Panc1 (cell line): ENCODE measurements around the gene TOM1. TPM values are rescaled to one million over a fixed set of nuclear protein-coding genes. Genes with fewer than 3 reads are reported as not detected.

Experiments
- ATAC-seq: fragments of 200-7000 bp; cut with Tn5 transposase; 2 replicates; pipeline ENCODE4 v1.9.1; 2020; ENCODE audit warnings: mild to moderate bottlenecking, moderate library complexity
- BruUV-seq: library from RNA; stranded (reverse); fragments of 400-500 nt; replicated peaks from 2 replicates; lab custom pipeline; 2021; lab: Mats Ljungman, UMichigan
- CTCF ChIA-PET: fragments of 300-600 bp; sonication (Branson Sonifier 250); formaldehyde crosslinking; loops from one replicate; lab custom pipeline; 2022; ENCODE audit warnings: antibody characterized with exemption; lab: Charles Lee
- POLR2A ChIA-PET: fragments of 300-600 bp; sonication (Branson Sonifier 250); formaldehyde crosslinking; loops from one replicate; lab custom pipeline; 2022; ENCODE audit warnings: antibody characterized with exemption; lab: Charles Lee
- DNase-seq: peaks from one replicate; pipeline ENCODE4 v3.0.0-alpha.2; 2010; ENCODE audit warnings: low read depth, low spot score
- H3K27ac ChIP-seq: 2 replicates; pipeline ENCODE4 v1.5.1; 2011; ENCODE audit warnings: mild to moderate bottlenecking, low read length, inconsistent platforms
- H3K27me3 ChIP-seq: fragments of 200-500 bp; sonication (Bioruptor generic); 2 replicates; pipeline ENCODE4 v1.6.0; 2014; ENCODE audit warnings: low read length, inconsistent platforms; ENCODE audit not compliant: control insufficient read depth, insufficient read depth
- H3K36me3 ChIP-seq: fragments of 200-500 bp; sonication (Bioruptor generic); 2 replicates; pipeline ENCODE4 v1.5.1; 2014; ENCODE audit warnings: inconsistent platforms, mild to moderate bottlenecking, low read length, moderate library complexity; ENCODE audit not compliant: control insufficient read depth, insufficient read depth
- H3K4me1 ChIP-seq: 2 replicates; pipeline ENCODE4 v1.5.1; 2011; ENCODE audit warnings: inconsistent platforms, mild to moderate bottlenecking, low read length, moderate library complexity; ENCODE audit not compliant: control insufficient read depth, insufficient read depth
- H3K4me3 ChIP-seq, 2 experiments: 2 replicates each; pipeline ENCODE4 v1.5.1; 2011 to 2012; ENCODE audit warnings: low read depth in 2 of 2, low read length in 2 of 2, mild to moderate bottlenecking in 2 of 2, inconsistent platforms in 1 of 2, moderate library complexity in 1 of 2
- H3K9me3 ChIP-seq: fragments of 200-500 bp; sonication (Bioruptor generic); 2 replicates; pipeline ENCODE4 v1.5.1; 2014; ENCODE audit warnings: low read depth, mild to moderate bottlenecking, inconsistent platforms, low read length, moderate library complexity; ENCODE audit not compliant: control insufficient read depth, insufficient read depth
- CTCF ChIP-seq: fragments of 450-650 bp; IDR thresholded peaks from 2 replicates; pipeline ENCODE4 v1.5.1; 2017; ENCODE audit warnings: mild to moderate bottlenecking
- POLR2AphosphoS5 ChIP-seq: IDR thresholded peaks from 2 replicates; pipeline ENCODE4 v1.6.1; 2012; ENCODE audit warnings: mild to moderate bottlenecking, low read depth, low read length, moderate library complexity
- REST ChIP-seq, 2 experiments: IDR thresholded peaks; 2 replicates each; pipeline ENCODE4 v1.6.1; 2011 to 2012; ENCODE audit warnings: low read depth in 2 of 2, control low read depth in 1 of 2, low read length in 1 of 2, mild to moderate bottlenecking in 1 of 2, moderate library complexity in 1 of 2; ENCODE audit not compliant: insufficient read depth in 1 of 2
- SIN3A ChIP-seq: IDR thresholded peaks from 2 replicates; pipeline ENCODE4 v1.6.1; 2012; ENCODE audit warnings: low read depth, mild to moderate bottlenecking, low read length, moderate library complexity, borderline replicate concordance; ENCODE audit not compliant: insufficient read depth
- TCF7L2 ChIP-seq: IDR thresholded peaks from 2 replicates; pipeline ENCODE4 v1.6.1; 2011; ENCODE audit warnings: mild to moderate bottlenecking, low read depth, low read length, inconsistent platforms
- in situ Hi-C: cut with HindIII; loops from 2 replicates; pipeline ENCODE4 v1.10.0; 2016; ENCODE audit warnings: low sequenced_read_pairs, low pct_unique_long_range_greater_than_20kb
- intact Hi-C: fragments of 100-400 bp; cut with micrococcal nuclease; formaldehyde crosslinking; loops from one replicate; pipeline ENCODE4 v1.10.0; 2022; ENCODE audit not compliant: unreplicated experiment
- total RNA-seq: library from RNA; stranded (reverse); gene quantifications from one replicate; pipeline ENCODE4 v1.2.1, GENCODE V29; 2021; ENCODE audit not compliant: unreplicated experiment

The TOM1 gene
- total RNA-seq, 1 experiment from 2014 or later: 32.7 TPM

GRCh38 chr22:35335468-35335867 lies 35.8 kb downstream of the TOM1 start:
- POLR2A ChIA-PET: no interaction called here
- no peaks in the 10 kb centered on the region for H3K27me3 ChIP-seq
- CTCF ChIA-PET: no interaction called here
- intact Hi-C loops: no loop called here
- in situ Hi-C loops: no loop called here
- TF ChIP-seq TCF7L2 (no peak), REST (IDR thresholded peaks at IDR 0.05; ENCODE audit: insufficient read depth in 1 of 2, low read depth in 2 of 2, low read length in 1 of 2) (no peak), POLR2AphosphoS5 (no peak), CTCF (no peak), SIN3A (no peak)
- no peak overlapping the region for H3K4me3 ChIP-seq
- H3K27ac ChIP-seq: no peak overlapping the region
- no peaks in the 10 kb centered on the region for H3K4me1 ChIP-seq
- DNase-seq (no peak), ATAC-seq (0 out of 2 replicates have a peak, but pooled peaks have one; percentile 31)
- BruUV-seq: no TSS peak
- no peaks in the 10 kb centered on the region for H3K9me3 ChIP-seq
- no peaks in the 10 kb centered on the region; the same call in 1 of the 2 replicates for H3K36me3 ChIP-seq

- intact Hi-C loops: no loop called here
- POLR2A ChIA-PET: no interaction called here
These were observed 36.5 kb downstream of the TOM1 start for GRCh38 chr22:35335936-35336781.

More at GRCh38 chr22:35335936-35336781, 36.5 kb downstream of the TOM1 start:
- TF ChIP-seq SIN3A (no peak), CTCF (no peak), TCF7L2 (no peak), REST (IDR thresholded peaks at IDR 0.05; ENCODE audit: insufficient read depth in 1 of 2, low read depth in 2 of 2, low read length in 1 of 2) (no peak), POLR2AphosphoS5 (no peak)
- Histone ChIP-seq H3K27ac (no peak overlapping the region), H3K9me3 (no peaks in the 10 kb centered on the region), H3K4me3 (no peak overlapping the region), H3K27me3 (no peaks in the 10 kb centered on the region), H3K36me3 (no peaks in the 10 kb centered on the region; the same call in 1 of the 2 replicates), H3K4me1 (no peaks in the 10 kb centered on the region)
- in situ Hi-C loops: no loop called here
- DNase-seq (no peak), ATAC-seq (no peak)
- BruUV-seq: no TSS peak
- CTCF ChIA-PET: no interaction called here
